Ectodermal cell (in vitro differentiated cells): ENCODE data around the gene HOXB9.

ENCODE experiments used
- H3K27ac ChIP-seq: 2 replicates; pipeline ENCODE4 v1.7.0; 2013; ENCODE audit warnings: mild to moderate bottlenecking, low read depth, low read length; ENCODE audit not compliant: insufficient read depth, poor library complexity, severe bottlenecking
- H3K27me3 ChIP-seq: 2 replicates; pipeline ENCODE4 v1.7.0; 2013; ENCODE audit warnings: mild to moderate bottlenecking, low read length; ENCODE audit not compliant: insufficient read depth, control insufficient read depth, poor library complexity, severe bottlenecking
- H3K36me3 ChIP-seq: one replicate; pipeline ENCODE4 v1.7.0; 2013; ENCODE audit warnings: low read length; ENCODE audit not compliant: control insufficient read depth, insufficient read depth
- H3K4me1 ChIP-seq: one replicate; pipeline ENCODE4 v1.7.0; 2013; ENCODE audit warnings: low read length; ENCODE audit not compliant: control insufficient read depth, insufficient read depth
- H3K4me3 ChIP-seq: 2 replicates; pipeline ENCODE4 v1.7.0; 2013; ENCODE audit warnings: low read depth, low read length, control low read depth; ENCODE audit not compliant: insufficient read depth
- H3K9me3 ChIP-seq: 2 replicates; pipeline ENCODE4 v1.7.0; 2013; ENCODE audit warnings: mild to moderate bottlenecking, low read length, moderate library complexity; ENCODE audit not compliant: control insufficient read depth
- WGBS, 2 experiments: methylation state at CpG; one replicate each; pipeline ENCODE4 v1.1.7; 2013; ENCODE audit warnings: missing lambda C conversion rate in 2 of 2; 5-methylcytosine and 5-hydroxymethylcytosine counted together

Gene HOXB9

DNA sequence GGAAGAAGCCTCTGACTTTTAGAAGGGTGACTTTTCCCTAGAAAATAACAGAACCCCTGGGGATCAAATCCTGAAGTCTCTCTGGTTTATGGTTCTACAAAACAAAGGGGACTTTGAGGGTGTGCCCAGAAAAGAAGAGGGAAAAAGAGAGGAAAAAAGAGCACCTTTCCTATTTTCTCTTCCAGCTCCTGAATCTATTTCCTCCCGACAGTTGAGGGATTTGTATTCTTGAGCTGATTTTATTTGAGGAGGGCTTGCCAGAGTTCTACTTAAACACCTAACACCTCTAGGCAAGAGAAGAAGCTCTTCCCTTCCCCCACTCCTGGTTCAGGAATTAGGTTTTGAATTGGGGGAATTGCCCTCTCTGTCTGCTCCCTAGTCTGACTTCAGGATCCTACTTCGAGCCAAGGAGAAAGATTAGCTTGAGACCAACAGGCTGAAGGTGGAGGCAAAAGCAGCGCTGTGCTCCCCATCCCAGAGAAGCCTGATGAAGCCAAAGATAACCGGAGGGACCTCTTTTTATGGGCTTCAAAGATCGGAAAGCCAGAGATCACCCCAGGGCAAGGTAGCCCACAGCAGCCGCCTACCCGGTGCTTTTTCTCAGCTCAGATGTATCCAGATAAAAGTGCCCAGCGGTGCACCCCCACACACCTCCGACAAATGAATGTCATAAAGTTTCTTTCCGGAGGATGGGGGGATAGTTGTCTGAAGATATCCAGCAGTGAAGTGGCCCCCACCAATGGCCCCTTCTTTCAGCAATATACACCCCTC lies 36.9 kb downstream of the HOXB9 start:
- no peak overlapping the region for H3K27ac ChIP-seq
- no peaks in the 10 kb centered on the region for H3K36me3 ChIP-seq
- H3K9me3 ChIP-seq = no peaks in the 10 kb centered on the region
- H3K27me3 ChIP-seq = peaks cover 100% of the 10 kb centered on the region
- H3K4me1 ChIP-seq = peaks cover 3% of the 10 kb centered on the region
- no peak overlapping the region for H3K4me3 ChIP-seq
- 5 to 8% methylated on average over 9 to 10 of the region's 10 CpGs for WGBS, 2 experiments

DNA sequence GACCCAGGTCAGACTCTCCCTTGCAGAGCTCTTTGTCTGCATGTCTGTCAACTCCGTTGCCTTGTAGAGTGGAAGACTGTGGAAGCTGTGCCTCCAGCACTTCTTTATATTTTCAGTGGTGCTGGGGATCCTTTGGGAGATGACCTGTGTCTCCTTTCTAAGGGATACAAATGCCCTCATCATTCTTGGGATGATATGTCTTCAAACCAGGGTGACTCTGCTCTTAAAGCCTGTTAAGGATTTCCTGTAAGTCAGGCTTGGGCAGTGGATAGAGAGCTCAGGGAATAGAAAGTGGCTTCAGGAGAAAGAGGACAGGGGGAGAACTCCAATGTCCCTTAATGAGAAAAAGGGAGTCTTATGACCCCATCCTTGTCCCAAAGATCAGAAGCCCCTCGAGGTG lies 37.6 kb downstream of the HOXB9 start:
- H3K27ac ChIP-seq = no peak overlapping the region
- WGBS, 2 experiments = 15 to 25% methylated on average over 1 to 2 of the region's 2 CpGs
- no peaks in the 10 kb centered on the region for H3K36me3 ChIP-seq
- no peaks in the 10 kb centered on the region for H3K9me3 ChIP-seq
- peaks cover 100% of the 10 kb centered on the region for H3K27me3 ChIP-seq
- peaks cover 3% of the 10 kb centered on the region for H3K4me1 ChIP-seq
- H3K4me3 ChIP-seq = no peak overlapping the region

DNA sequence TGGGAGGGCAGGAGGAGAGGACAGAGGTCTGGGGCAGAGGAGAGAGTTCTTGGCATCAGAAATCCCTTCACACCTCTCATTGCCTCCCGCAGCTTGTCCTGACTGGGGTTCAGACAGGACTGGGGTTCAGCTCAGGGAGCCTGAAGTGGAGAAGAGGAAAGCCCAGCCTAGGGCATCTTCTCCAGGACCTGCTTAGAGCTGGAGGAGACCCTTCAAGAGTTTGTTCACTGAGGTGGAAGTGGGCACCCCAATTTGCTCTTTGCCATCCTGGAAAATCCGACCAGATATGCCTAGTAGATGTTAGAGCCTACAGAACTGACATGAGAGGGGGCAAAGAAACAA lies 38.1 kb downstream of the HOXB9 start:
- WGBS, 2 experiments = 33 to 40% methylated on average over 2 of the region's 2 CpGs
- no peak overlapping the region for H3K4me3 ChIP-seq
- no peak overlapping the region for H3K27ac ChIP-seq

DNA sequence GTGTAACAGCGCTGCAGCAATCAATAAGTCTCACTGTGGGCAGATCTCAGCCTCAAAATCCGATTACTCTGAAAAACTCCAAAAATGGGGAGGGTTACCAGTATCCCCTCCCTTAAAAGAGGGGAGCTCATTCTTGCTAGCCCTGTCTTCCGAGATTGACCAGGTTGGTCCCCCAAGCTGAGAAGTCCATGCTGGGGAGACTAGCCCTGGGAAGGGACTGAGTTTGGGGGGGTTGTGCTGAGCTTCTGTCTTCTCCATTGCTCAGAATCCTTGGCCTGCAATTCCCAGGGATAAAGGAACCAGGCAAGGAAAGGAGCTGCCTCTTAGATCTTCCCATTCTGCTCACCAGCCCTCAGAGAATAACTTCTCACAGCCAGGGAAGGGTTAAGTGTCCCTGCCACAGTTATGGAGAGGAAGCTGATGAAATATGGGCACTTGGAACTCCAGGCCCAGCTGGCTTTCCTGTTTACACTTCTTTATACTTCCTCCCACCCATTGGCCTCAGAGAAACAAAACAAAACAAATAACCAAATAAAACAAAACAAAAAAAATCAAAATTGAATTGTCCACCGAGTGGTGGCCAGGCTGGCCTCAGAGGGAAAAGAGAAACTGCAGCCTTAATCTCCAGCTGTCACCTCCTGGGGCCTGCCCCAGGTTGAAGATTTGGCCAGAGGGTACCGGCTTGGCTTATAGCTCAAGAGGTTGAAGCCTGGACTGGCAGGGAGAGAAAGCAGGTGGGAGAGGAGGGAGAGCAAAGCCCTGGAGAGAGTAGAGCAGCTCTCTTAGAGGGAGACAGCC lies 38.7 kb downstream of the HOXB9 start:
- H3K4me1 ChIP-seq = no peaks in the 10 kb centered on the region
- H3K27me3 ChIP-seq = peaks cover 100% of the 10 kb centered on the region
- no peak overlapping the region for H3K27ac ChIP-seq
- no peaks in the 10 kb centered on the region for H3K36me3 ChIP-seq
- no peak overlapping the region for H3K4me3 ChIP-seq
- 22% methylated on average over 4 to 5 of the region's 5 CpGs for WGBS, 2 experiments
- H3K9me3 ChIP-seq = no peaks in the 10 kb centered on the region

More for the DNA sequence above, 38.1 kb downstream of the HOXB9 start:
- H3K36me3 ChIP-seq = no peaks in the 10 kb centered on the region
- no peaks in the 10 kb centered on the region for H3K4me1 ChIP-seq
- H3K9me3 ChIP-seq = no peaks in the 10 kb centered on the region
- H3K27me3 ChIP-seq = peaks cover 100% of the 10 kb centered on the region

DNA sequence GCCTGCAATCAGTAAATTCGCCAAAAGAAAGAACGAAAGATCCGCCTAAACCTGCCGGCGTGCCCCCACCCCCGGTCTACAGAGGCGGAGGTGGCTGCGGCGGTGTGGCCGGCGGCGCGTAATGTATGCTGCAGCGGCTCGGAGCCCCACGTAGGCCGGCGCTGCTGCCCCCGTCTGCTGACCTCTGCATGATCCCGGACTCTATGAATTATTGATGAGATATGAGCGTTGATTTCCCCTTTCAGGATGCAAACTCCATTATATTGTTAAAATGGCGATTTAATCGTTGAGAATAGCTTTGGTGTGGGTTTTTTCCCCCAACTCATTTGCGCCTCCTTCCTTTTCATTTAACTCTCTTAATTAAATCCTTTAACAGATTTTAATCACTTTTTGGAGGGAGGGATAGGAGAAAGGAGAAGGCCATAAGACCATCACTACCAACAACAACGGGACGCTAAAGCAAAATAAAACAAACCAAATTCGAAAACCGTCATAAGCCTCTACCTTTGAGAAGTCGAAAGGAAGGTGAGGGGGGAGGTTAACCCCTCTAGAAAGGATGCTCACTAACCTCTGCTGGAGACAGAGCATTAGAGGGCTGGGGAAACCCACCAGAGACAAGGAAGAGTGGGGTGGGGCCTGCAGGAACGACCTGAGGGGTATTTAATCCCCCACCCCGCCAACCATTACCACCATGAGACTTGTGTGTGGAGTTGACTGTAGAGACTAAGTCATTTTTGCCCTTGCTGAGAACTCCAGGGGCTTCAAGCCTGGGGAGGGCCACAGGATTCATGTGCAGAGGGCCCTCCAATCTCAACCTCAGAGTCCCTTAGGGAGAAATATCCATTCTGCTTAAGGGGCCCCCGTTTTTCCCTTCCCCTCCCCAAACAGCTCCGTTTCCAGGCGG lies 39.6 kb downstream of the HOXB9 start:
- Histone ChIP-seq H3K27me3 (peaks cover 100% of the 10 kb centered on the region), H3K4me3 (no peak overlapping the region), H3K4me1 (no peaks in the 10 kb centered on the region), H3K9me3 (no peaks in the 10 kb centered on the region), H3K36me3 (no peaks in the 10 kb centered on the region), H3K27ac (no peak overlapping the region)
- 2 to 7% methylated on average over 23 to 30 of the region's 34 CpGs for WGBS, 2 experiments

DNA sequence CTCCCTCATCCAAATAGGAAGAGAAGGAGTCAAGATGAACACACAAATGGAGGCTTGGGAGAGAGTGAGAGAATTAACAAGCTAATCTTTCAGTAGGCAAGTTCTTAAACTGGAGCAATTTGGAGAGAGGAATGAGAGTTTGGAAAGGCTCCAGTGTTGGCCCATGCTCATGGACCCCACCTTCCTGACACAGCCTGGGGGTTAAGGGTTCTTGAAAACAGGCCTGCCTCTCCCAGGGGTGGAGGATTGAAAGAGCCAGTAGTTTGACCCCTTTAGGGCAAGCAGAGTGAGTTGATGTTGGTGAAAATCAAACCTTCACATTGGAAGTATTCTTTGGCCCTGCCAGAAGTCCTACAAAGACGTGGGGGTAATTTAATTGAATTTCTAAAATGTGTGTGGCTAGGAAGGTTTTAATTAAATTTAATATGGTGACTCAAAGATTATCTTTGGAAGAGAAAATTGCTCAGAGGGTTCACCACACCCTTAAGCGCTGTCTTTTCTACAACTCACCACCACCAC lies 41.9 kb downstream of the HOXB9 start:
- H3K9me3 ChIP-seq = no peaks in the 10 kb centered on the region
- no peaks in the 10 kb centered on the region for H3K4me1 ChIP-seq
- H3K4me3 ChIP-seq = no peak overlapping the region
- 20 to 22% methylated on average over 2 of the region's 2 CpGs for WGBS, 2 experiments
- H3K36me3 ChIP-seq = no peaks in the 10 kb centered on the region
- H3K27me3 ChIP-seq = peaks cover 100% of the 10 kb centered on the region
- no peak overlapping the region for H3K27ac ChIP-seq

DNA sequence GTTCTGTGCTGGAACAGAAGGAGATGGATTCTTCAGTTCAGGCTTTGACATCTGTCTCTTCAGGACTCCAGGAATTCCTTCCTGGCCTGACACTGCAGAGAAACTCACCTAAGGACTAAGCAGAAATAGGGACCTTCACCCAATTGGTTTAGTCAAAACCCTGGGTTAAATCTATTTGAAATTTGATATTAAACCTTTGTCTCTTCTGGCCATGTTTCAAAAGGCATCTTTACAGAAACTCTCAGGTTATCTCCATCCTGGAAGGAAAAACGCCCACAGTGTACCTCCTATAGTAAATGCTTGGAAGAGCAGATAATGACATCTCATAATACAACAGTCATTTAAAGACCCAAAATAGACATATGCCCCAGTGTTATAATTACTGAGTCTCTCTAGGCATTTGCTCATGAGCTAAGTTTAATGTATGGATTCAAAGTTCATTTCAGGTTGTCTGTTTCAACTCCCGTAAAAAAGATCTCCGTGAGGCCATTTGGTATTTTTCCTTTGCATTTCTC lies 42.4 kb downstream of the HOXB9 start:
- Histone ChIP-seq H3K27ac (no peak overlapping the region), H3K9me3 (no peaks in the 10 kb centered on the region), H3K4me1 (no peaks in the 10 kb centered on the region), H3K27me3 (peaks cover 100% of the 10 kb centered on the region), H3K4me3 (no peak overlapping the region), H3K36me3 (no peaks in the 10 kb centered on the region)
- WGBS, 2 experiments = 25 to 58% methylated on average over 2 to 3 of the region's 3 CpGs

DNA sequence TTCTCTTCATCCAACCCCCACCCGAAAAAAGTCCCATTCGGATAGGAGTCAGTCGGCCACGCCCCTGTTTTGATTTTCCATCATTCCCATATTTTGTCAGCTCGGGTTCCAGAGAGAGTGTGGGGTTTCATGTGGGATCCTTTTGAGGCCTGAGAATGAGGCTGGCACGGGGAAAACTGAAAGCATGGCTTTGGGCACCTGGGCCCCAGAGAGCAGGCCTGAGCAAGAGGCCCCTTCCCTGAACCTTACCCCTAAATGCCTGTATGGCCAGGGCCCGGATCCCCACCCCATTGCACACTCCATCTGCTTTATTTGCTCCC lies 43.4 kb downstream of the HOXB9 start:
- no peak overlapping the region for H3K4me3 ChIP-seq
- 20% methylated on average over 7 of the region's 7 CpGs for WGBS, 2 experiments
- H3K27ac ChIP-seq = no peak overlapping the region
- H3K4me1 ChIP-seq = no peaks in the 10 kb centered on the region
- H3K27me3 ChIP-seq = peaks cover 100% of the 10 kb centered on the region
- H3K9me3 ChIP-seq = no peaks in the 10 kb centered on the region
- no peaks in the 10 kb centered on the region for H3K36me3 ChIP-seq

DNA sequence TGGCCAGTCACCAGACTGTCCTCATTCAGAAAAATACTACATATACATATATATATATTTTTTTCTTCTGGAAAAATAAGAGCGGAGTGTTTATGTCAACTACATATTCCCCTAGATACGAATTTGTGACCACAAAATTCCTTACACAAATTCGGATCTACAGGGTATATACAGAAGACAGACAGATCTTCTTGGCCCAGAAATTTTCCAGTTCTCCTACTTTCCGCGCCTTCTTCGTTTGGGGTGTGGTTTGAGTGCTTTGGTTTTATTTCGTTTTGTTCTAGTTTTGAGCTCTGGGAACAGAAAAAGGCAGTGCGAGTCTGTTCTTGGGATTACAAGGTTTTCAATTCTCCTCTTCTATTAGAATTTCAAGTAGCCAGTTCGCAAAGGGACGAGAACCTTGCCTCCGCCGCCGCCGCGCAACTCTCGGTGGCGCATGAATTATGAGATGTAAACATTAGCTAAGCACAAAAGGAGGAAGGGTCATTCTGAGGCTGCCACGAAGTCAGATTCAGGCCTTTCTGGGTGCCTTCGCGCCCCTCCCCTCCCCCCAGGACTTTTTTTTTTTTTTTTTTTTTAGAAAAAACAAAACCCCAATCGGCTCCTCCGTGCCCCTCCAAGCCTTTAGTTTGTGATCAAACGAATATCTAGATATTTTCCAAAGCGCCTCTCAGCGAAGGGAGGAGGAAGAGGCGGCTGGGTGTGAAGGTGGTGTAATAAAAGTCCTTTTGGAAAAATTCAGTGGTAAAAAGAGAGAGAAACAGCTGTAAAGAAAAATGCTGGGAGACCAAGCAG lies 46.2 kb downstream of the HOXB9 start:
- no peak overlapping the region for H3K27ac ChIP-seq

More for the DNA sequence above, 46.2 kb downstream of the HOXB9 start:
- Histone ChIP-seq H3K27me3 (peaks cover 100% of the 10 kb centered on the region), H3K36me3 (no peaks in the 10 kb centered on the region), H3K4me3 (no peak overlapping the region), H3K9me3 (no peaks in the 10 kb centered on the region), H3K4me1 (no peaks in the 10 kb centered on the region)
- 6 to 8% methylated on average over 24 of the region's 26 CpGs for WGBS, 2 experiments
